TTC549 (cell line): ENCODE results near the gene GDPD2.

Experiments
- FAIRE-seq: peaks from 2 replicates; lab custom pipeline; 2012; peaks lifted over from hg19 to GRCh38; lab: Jason Lieb, UNC

Gene GDPD2

DNA sequence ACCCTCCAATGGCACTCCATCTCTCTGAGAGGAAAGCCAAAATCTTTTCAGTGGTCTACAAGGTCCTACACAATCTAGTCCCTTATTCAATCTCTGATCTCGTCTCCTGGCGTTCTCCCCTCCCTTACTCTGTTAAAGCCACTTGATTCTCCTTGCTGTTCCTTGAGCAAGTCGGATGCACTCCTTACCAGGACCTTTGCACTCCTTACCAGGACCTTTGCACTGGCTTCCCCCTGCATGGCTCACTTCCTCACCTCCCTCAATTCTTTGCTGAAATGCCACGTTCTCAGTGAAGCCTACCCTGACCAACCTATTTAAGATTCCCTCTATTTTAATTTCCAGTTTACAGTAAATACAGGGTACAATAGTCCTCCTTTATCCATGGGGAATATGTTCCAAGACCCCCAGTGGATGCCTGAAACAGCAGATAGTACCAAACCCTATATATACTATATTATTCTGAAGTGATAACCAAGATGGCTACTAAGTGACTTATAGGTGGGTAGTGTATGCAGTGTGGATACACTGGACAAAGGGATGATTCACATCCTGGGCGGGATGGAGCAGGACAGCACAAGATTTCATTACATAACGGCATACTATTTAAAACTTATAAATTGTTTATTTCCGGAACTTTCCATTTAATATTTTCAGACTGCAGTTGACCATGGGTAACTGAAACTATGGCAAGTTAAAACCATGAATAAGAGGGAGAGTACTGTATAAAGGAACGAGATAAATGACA lies 15.0 kb downstream of the GDPD2 start:
- no peak for FAIRE-seq

DNA sequence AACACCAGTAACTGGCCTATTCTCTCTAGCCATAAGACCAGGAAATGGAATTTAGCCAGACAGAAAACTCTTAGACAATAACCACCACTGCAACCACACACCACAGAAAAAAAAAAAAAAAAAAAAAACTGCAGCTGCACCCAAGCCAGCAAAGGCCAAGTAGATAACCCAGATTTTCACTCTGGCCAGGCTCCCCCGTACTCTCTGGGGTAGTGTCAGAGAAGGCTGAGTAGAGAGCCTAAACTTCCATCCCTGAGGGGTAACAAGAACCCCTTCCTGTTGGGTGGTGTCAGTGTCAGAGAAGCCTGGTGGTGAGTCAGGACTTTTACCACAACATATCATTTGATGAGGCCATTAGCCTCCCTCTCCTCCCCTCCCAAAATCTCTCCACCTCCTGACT lies 15.9 kb downstream of the GDPD2 start:
- no peak for FAIRE-seq

DNA sequence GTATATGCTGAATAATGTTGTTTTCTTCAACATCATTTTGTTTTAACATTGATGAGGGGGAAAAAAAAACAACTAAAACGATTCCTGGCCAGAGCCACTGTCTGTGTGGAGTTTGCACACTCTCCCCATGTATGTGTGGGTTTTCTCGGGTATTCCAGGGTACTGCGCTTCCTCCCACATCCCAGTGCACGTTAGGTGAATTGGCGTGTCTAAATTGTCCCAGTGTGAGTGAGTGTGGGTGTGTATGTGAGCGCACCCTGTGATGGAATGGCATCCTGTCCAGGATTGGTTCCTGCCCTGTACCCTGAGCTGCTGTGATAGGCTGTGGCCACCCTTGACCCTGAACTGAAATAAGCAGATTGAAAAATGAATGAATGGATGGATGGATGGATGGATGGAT lies 19.1 kb downstream of the GDPD2 start:
- FAIRE-seq = no peak

DNA sequence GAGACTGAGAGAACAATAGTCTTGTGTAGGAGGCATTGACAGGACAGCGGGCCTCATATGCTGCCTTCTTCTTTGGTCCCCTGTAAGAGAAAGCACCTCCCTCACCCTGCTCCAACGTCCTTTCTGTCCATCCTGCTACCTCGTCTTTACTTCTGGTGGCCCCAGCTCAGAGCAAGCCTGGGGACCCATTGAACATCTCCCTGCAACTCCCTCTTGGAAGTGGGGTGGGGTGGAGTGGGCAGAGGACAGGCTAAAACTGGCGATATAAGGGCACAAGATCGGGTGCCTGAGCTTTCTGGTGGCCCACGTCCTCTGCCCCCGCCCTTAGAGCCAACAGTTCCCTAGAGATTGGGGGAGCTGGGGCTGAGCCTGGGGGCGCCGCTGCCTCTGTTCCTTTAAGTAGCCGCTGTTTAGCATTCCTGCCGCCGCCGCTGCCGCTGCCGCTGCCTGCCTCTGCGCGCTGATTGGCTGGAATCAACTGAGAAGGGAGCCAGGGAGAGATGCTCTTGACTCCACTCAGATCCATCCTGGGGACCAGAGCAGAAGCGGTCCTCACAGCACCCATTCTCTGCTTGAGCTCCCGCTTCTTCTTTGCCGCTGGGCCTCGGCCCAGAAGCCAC lies 21.3 kb downstream of the GDPD2 start, which contains the start of gene DLG3:
DLG3 (plus strand) TSS at position 510 of the 620 bp plus-strand sequence. CDS start 367 bp downstream, outside the sequence.
- no peak for FAIRE-seq

DNA sequence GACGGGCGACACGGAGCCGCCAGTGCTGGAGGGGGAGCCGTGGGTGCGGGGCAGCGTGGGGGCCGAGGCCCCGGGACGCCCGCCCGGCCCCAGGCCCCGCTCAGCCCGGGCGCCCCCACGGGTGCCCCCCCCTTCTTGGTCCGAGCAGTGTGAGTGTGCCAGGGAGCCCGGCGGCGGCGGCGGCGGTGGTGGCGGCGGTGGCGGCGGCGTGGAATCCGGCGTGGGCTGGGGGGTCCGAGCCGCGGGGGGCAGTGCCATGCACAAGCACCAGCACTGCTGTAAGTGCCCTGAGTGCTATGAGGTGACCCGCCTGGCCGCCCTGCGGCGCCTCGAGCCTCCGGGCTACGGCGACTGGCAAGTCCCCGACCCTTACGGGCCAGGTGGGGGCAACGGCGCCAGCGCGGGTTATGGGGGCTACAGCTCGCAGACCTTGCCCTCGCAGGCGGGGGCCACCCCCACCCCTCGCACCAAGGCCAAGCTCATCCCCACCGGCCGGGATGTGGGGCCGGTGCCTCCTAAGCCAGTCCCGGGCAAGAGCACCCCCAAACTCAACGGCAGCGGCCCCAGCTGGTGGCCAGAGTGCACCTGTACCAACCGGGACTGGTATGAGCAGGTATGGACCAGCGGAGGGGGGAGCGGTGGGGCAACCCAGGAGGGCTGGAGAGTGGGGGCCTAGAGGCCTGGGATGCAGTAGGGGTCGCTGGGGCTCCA lies 22.0 kb downstream of the GDPD2 start:
- no peak for FAIRE-seq

DNA sequence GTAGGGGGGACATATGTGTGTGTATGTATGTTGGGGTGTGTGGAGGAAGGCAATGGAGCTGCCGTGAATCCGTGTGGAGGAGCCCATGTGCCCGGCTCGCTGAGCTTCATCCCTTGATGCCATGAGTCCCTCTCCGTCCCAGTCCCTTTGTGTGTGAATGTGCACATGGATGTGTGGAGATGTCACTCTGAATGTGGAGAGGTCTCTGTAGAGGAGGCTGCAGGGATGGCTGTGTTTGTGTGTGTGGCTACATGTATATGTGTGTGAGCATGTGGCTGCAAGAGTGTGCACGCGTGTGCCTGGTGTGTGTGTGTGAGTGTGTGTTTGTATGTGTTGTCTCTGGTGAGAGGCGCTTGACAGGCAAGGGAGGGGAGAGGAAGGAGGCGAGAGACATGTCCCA lies 22.8 kb downstream of the GDPD2 start:
- FAIRE-seq = no peak

DNA sequence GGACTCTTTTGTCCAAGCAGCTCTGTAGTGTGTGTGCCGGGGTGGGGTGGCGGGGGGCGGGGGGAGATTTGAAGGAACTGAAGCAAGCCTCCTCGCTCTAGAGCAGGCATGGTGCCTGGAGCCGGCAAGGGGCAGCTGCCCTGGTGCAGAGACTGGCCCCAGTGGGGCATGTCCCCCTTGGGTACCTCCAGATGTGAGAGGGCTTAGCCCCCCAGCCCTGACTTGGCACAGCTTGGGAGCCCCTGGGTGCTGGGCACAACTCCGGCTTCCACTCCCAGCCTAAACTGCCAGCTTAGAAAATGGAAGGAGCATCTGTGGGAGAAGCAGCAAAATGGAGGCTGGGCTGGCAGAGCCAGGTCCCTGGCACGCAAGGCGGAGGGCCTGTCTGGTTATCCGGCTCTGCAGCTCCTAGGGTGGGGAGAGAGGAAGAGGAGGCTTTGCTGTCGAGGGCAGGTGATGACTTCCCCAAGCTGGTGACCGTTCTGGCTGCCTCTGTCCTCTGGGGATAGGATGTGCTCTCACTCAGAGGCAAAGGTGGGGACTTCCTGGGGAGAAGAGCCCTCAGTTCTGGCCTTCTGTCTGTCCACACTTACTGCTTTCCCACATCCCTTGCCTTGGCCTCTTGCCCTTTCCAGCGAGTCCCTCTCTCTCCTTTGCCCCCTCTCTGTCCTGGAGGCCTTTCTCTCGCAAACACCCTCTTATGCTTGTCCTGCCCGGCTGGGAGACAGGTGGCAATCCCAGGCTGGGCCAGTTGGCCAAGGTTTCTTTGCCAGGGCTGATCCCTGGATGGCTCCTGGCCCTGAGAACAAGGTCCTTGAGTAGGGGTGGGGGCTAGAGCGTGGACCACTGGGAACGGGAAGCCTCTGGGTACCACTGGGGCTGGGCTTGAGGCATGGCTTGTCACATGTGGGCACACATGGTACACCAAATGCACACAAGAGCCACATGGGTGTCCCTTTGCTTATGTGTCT lies 23.6 kb downstream of the GDPD2 start:
- no peak for FAIRE-seq

DNA sequence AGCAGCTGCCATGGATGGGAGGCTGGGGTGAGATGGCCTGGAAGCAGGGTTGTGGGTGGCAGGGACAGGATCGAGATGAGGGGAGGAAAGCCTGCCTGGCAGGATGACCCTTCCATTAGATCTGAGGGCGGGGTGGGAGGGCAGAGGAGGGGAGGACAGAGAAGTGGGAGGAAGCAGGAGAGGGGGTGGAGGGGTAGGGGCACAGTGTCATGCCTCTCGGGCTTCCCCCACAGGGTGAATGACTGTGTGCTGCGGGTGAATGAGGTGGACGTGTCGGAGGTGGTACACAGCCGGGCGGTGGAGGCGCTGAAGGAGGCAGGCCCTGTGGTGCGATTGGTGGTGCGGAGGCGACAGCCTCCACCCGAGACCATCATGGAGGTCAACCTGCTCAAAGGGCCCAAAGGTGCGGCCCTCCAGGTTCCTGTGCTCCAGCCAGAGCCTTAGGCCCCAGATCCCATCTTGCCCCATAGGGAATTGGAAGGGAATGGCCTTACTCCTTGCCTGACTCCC lies 26.4 kb downstream of the GDPD2 start:
- no peak for FAIRE-seq

DNA sequence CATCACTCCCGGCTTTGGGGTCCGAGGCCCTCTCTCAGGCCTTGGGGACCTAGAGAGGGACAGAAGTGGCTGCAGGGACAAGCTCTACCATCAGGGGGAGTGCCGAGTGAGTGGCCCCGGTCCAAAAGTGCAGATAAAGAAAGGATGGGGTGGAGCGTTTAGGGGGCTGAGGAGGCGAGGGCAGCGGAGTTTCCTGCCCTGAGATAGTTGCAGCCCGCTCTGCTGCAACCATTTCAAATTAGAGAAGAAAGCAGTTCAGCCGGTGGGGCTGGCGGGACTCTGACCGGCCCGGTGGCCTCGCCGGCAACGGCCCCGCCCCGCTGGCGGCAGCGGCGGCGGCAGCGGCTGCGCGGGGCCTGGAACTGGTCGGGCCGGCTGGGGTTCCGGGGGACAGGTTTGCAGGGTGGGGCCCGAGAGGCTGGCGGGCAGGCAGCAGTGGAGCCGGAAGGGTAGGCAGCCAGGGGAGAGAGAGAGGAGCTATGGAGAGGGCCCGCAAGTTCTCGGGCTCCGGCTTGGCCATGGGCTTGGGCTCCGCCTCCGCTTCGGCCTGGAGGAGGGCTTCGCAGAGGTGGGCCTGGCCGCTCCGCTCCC lies 29.1 kb downstream of the GDPD2 start:
- no peak for FAIRE-seq

DNA sequence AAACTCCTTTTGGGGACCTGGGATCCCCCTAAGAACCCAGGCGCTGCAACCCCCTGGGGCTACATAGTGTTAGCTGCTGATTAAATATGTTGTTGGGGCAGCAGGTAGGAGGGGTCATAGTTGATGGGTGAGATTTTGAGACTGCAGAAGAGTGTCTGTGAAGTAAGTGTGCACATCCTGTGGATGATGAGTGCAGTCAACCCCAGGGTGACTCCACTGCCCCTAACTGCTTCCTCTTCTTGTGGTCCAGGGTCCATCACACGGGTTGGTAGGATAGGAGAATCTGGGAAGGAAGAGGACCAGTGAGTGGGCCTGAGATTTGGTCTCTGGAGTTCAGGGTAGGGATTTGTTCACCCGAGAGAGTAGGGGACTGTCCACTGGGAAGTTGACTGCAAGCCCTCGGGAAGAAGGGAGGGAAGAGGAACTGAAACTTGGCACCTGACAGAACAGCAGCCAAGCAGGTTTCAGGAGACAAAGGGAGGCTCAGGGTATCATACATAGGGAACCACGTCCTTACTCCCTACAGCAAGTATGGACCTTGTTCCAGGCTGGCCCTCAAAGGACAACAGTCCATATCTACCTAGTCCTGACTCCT lies 30.0 kb downstream of the GDPD2 start:
- no peak for FAIRE-seq

DNA sequence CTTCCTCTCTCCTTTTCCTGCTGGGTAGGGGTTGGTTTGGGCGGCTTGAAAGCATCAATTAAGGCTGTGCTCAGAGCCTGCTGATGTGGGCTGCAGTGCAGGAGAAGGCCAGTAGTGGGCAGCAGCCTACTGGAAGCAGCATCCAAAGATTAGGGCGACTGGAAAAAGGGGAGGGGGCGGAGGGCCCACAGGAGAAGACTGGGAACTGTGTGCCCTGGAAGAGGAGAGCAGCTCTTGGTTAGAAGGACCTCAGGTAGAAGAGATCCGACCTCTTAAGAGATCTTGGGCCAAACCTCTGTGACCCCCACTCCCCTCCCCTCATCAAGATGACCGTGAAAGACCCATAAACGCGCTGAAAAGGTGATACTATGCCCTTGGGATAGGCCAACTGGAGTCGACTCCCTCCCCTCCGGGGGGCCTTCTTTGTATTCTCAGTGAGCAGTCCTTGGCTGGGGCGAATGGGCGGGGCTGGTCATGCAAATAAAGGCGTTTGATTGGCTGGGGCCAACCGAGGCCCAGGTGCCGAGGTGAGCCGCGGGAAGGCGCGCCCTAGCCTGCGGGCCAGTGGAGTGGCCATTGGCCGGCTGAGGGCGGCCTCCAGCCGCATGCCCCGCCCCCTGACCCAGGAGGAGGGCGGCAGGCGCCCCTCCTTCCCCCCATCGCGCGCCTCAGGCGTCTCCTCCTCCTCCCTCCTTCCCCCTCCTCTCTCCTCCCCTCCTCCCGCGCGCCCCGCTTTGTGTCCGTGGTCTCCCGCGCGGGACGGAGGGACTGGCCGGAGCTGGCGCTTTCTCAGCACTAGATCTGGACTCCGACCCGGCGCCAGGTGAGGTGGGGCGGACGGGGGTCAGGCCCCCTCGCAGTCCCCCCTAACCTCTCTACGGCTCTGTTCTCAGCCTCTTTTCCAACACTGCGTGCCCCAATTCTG lies 31.6 kb downstream of the GDPD2 start:
- no peak for FAIRE-seq

DNA sequence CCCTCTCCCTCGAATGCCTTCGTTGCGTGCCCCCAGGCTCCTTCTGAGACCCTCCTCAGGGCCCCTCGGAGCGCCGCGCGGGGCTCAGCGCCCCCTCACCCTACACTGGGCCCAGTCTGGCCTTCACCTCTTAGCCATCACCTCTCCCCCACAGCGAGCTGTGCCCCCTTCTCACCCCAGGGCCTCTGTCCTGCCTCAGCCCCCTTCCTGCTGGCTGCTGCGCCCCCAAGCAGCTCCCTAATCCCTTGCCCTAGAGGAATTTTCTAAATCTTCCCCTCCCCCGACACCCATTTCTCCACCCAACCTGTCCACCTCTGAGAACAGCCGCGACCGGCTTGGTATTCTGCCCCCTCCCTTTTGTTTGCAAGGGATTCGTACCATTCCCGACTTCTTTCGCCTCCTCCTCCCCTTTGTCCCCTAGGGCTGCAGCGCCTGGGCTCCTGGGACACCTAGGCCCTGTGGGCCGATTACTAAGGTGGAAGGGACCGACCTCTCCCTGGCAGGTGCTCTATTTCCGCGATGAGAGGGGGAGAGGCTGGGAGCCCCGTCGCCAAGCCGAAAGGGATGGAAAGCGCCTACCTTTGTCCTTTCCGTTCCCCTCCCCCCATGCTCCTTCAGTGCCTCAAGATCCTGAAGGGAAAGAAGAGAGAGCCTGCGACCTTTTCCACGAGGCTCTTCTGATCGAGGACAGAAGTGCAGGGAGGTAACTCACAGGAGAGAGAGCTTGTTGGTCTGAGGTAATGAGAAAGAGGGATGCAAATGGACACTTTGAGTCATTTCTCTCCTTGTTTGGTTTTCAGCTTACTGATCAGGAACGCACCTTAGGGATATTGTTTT lies 32.5 kb downstream of the GDPD2 start:
- FAIRE-seq = no peak

DNA sequence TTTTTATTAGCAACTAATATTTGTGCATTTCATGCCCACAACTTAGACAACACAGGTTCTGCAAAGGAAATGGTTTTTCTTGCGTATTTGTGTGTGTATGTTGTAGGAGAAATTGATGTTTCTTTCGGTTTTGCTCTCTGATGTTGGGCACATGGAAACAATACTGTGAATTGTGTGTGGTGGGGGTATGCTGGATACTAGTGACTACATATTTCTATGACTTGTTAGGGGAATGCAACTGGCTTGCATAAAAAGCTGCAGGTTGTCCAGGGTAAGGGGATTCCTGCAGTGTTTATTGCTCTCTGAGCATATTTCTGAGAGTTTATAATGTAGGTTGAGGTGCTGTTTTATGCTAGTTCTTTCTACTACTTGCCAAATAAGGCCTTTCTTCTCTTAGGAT lies 33.1 kb downstream of the GDPD2 start:
- FAIRE-seq = no peak

DNA sequence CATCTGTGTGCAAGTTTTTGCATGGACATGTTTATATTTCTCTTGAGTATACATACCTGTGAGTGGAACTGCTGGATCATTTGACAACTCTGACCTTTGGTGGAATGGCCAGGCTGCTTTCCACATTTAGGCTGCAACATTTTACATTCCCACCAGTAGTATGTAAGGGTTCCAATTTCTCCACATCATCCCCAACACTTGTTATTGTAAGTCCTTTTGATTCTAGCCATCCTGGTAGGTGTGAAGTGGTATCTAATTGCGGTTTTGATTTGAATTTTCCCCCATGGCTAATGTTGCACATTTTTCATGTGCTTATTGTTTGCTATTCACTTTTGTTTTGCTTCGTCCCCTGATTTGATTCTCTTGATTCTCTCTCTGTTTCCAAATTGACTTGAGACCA lies 37.9 kb downstream of the GDPD2 start:
- no peak for FAIRE-seq

DNA sequence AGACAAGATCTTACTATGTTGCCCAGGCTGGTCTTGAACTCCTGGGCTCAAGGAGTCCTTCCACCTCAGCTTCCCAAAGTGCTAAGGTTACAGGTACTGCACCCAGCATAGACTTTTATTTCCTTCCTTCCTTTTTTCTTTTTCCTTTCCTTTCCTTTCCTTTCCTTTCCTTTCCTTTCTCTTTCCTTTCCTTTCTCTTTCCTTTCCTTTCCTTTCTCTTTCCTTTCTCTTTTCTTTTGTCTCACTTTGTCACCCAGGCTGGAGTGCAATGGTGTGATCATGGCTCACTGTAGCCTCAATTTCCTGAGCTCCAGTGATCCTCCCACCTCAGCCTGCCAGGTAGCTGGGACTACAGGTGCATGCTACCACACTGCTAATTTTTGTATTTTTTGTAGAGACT lies 40.9 kb downstream of the GDPD2 start:
- FAIRE-seq = no peak

DNA sequence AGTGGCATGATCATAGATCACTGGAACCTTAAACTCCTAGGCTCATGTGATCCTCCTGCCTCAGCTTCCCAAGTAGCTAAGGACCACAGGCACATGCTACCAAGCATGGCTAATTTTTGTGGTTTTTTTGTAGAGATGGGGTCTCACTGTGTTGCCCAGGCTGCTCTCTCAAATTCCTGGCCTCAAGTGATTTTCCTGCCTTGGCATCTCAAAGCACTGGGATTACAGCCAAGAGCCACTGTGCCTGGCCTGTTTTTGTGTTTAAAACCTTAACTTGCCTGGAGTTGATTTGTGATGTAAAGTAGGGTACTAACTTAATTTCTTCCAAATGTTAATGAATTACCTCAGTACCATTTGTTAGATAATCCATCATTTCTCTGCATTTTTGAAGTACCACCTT lies 43.9 kb downstream of the GDPD2 start:
- no peak for FAIRE-seq

DNA sequence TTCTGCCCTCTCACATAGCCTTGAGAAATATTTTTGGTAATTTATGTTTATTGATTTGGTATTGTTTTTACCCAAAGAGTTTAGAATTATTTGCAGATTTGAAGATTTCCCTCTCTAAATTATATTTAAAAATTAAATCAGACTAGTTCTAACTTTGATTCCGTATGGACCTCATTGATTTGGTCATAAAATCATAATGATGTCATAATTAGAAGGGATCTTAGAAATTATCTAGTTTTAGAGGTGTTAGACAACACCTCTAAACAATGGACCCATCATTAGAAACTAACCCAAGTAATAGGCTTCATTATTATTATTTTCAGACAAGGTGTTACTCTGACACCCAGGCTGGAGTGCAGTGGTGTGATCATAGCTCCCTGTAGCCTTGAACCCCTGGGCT lies 45.6 kb downstream of the GDPD2 start:
- no peak for FAIRE-seq

DNA sequence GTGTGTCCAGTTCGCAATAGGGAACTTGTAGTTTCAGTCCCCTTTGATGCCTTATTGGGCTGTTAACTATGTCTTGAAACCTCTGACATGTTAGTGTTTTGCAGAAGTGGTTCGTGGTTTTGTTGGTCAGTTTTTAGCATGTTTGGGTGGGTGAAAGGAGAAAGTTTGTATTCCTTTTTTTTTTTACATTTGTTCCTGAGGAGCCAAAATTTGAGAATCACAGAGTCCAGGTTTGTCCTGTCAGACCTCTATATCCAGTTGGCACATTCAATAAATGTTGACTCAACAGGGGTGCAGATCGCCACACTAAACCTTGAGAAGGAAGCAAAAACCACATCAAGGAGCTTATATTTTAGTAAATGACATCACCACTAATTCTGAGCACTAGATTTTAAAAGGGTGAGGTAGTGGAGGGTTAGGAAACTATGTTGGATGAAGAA lies 47.8 kb downstream of the GDPD2 start:
- no peak for FAIRE-seq
